Stimulated activated CD8-positive, alpha-beta memory T cell treated with anti-CD3 and anti-CD28 coated beads, Interleukin-7, amount 100 ng/mL, for 24 hours (primary cell): ENCODE results near the gene CLSTN1.
"Not testable (repeated sequence)": the region's sequence is repeated elsewhere in the genome, so short reads cannot be mapped to it uniquely, and the experiment has no call there.

Experiments
- DNase-seq: peaks from one replicate; pipeline ENCODE4 v3.0.0-alpha.2; 2020; ENCODE audit warnings: low read depth

The CLSTN1 gene

DNA sequence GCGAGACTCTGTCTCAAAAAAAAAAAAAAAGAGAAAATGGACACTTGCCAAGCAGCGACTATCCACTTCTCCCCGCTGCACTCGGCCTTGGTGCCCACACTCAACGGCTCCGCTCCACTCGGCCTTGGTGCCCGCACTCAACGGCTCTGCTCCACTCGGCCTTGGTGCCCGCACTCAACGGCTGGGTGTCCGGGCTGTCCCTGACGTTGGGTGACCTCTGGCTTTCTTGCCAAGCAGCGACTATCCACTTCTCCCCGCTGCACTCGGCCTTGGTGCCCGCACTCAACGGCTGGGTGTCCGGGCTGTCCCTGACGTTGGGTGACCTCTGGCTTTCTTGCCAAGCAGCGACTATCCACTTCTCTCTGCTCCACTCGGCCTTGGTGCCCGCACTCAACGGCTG is 61.3 kb downstream of the CLSTN1 start:
- DNase-seq: not testable (repeated sequence)

DNA sequence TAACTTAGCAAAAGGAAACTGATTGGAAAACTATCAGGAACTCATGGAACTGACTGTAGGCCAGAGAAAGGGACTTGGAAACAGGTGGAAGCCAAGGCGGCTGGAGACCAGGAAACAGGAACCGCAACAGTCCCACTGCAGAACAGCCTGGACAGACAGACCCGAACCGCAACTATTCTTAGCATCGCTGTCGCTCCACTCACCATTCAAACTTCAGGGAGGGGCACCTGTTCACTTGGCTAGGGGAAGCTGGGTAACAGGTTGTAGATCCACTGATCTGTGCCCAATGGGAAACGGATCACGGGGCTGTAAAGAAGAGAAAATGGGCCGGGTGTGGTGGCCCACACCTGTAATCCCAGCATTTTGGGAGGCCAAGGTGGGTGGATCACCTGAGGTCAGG is 61.9 kb downstream of the CLSTN1 start:
- no peak for DNase-seq

DNA sequence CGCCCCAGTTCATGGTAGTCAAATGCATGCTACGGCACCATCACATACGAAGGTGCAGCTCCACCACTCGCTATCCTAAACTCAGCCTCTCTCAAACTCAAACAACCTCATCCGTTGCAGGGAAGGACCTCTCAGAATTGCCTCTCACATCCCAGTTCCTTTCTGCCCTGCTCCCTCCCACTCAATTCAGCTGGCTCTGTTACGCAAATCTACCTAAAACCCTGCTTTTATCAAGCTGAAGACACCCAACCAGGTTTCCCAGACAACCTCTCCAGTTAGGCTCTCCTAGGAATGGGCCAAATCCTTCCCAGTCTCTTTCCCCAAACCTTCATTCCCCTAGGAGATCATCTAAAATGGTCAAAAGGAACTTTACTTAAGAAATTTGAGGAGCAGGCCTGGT is 62.9 kb downstream of the CLSTN1 start:
- DNase-seq: no peak

DNA sequence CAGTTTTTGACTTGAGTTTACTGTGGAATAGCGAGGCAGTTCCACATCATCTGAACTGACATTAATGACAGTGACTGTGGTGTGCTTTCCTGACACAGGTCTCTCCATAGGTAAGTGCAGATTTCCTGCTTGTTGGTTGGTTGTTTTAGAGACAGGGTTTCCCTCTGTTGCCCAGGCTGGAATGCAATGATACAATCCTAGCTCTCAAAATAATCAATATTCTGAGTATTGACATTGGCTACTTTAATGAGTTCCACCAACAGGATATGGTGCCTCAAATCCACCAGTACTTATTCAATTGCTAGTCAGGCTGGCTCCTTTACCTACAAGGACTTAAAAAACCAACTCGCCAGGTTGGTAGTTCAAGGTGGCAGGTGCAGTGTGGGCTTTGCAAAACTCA is 63.8 kb downstream of the CLSTN1 start:
- no peak for DNase-seq

DNA sequence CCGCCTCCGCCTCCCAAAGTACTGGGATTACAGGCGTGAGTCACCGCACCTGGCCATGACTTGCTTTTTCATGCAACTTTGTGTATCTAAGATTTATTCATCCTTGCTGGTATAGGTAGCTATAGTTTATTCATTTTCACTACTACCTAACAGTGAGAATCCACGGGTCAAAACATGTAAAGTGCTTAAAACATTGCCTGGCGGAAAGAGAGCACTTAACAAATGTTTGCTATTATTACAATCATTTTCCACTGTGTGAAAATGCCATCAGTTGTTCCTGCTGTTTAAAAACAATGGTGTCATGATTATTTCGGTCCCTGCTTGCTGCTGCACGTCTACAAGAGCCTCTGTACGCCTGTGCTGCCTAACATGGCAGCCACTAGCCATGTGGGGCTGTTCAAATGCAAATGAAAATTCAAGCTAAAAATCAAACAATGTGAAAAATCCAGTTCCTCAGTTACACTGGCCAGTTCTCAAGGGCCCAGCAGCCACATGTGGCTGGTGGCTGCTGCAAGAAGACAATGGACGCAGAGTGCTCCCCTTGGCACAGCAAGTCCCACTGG is 65.1 kb downstream of the CLSTN1 start:
- no peak for DNase-seq

DNA sequence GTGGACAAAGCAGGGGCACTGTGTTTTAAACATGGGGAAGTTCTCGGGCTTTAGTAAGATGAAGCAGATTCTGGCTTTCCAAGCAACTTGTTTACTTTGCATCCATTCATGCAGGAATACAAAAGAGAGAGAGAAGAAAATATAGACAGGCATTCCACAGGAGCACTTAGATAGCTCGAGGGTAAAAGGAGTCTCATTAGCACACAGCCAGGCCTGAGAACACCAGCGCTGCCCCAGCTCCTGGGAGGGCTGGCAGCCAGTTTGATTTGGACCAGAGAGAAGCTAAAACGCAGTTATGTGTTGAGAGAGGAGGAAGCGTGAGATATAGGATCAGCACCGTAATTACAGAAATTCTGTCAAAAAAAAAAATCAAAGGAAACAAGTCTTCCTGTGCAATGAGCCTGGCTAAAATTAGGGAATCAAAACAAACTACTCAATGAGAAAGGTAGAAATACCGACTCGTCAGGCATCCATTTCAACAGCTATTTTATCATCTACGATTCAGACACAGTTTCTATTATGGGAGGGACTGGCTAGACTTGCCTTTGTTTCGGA is 68.2 kb downstream of the CLSTN1 start:
- no peak for DNase-seq

DNA sequence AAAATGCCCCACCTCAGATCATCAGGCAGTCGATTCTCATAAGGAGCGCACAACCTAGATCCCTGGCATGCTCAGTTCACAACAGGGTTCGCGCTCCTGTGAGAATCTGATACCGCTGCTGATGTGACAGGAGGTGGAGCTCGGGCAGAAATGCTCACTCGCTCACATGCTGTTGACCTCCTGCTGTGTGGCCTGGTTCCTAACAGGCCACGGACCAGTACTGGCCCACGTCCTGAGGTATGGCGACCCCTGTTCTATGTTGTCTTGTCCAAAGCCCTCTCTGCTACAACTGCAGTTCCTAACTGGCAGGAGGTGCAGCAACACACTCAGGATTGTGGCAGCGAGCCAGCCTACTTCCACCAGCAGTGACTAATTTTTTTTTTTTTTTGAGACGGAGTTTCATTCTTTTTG is 70.6 kb downstream of the CLSTN1 start:
- DNase-seq: no peak

DNA sequence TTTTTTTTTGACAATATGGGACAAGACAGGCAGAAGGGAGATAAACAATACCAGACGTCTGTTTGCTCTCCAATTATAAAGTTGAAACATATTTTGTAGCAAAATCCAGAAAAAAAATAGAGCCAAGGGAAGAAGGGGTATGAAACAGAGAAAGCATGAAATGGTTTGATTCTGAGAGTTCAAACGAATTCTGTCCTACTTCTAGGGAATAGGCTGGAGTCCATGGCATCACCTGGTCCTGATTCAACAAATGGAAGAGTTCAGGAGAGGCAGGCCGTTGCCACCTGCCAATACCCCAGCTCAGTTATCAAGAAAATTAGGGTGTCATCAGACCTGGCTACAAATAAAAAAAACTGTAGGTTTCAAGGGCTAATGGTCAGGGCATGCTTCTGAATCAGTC is 71.8 kb downstream of the CLSTN1 start:
- DNase-seq: no peak

DNA sequence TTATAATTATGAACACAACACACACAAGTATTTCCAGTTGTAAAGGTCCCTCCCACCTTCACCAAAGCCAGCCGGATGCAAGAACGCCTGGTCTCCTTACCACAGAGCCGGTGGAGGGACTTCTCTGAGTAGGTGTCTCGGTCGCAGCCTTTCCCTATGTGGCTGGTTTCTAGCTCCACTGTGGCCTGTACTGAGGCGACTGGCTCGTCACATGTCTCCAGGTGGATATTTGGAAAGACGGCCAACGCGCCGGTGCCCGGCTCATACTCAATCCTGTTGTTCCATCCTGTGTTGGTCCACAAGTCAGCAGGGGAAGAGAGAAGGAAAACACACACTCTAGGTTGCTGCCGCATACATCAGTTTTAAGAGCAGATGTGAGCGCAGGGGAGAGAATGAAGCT is 74.4 kb downstream of the CLSTN1 start:
- no peak for DNase-seq

DNA sequence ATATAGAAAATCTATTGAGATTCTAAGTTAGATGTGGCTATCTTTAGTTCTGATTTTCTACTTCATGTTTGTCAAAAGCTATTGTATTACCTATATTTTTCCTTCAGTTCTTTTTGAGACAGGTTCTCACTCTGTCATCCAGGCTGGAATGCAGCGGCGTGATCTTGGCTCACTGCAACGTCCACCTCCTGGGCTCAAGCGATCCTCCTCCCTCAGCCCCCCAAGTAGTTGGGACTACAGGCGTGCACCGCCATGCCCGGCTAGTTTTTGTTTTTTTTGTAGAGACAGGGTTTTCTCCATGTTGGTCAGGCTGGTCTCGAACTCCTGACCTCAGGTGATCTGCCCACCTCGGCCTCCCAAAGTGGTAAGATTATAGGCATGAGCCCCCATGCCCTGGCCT is 75.4 kb downstream of the CLSTN1 start:
- not testable (repeated sequence) for DNase-seq

DNA sequence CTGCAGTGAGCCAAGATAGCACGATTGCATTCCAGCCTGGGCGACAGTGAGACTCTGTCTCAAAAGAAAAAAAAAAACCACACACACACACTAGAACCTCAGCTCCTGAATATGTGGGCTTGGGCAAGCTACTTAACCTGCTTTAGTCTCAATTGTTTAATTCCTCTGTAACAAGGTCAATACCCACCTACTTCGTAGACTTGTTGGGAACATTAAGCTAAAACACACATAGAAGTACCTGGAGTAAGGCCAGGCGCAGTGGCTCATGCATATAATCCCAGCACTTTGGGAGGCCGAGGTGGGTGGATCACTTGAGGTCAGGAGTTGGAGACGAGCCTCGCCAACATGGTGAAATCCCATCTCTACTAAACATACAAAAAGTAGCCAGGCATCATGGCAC is 77.1 kb downstream of the CLSTN1 start:
- DNase-seq: no peak

DNA sequence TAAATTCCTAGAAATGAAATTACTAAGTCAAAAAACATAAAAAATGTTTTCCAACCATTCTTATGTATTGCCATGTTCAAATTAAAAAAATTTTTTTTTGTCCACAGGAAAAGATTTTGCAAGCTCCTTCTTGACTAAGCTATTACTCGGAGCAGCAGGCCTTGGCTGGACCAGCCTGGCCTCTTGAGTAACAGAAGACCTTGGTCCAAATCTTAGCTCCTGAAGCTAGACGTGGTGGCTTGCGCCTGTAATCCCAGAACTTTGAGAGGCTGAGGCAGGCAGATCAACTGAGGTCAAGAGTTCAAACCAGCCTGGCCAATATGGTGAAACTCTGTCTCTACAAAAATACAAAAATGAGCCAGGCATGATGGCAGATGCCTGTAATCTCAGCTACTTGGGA is 77.6 kb downstream of the CLSTN1 start:
- DNase-seq: no peak

DNA sequence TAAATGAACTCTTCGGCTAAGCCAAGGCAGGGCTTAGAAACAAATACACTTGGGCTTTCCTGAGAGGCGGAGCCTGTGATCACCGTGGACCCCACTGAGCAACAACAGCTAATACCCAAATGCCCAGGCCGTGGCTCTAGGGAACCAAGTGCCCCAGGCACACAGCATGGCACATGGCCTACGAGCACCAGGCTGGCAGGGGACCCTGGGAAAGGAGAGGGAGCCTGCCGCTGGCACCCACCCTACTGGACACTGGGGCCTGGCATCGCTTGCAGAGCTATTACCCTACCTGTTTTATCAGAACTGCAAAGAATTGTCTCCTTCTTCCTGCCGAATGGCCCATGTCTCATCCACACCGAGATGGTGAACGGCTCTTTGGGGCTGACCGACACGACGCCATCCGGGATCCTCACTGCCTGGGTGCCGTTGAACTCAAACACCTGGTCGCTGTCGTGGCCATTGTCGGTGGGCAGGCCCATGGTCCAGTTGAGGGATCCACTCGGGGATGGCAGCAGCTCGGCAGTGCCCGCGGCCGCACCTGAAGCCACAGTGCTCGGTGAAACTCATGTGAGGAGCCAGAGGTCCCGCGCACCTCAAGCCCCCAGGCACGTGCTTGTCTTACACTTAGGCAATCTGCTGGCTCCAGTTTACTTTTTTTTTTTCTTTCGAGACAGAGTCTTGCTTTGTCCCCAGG is 79.5 kb downstream of the CLSTN1 start:
- DNase-seq: no peak

DNA sequence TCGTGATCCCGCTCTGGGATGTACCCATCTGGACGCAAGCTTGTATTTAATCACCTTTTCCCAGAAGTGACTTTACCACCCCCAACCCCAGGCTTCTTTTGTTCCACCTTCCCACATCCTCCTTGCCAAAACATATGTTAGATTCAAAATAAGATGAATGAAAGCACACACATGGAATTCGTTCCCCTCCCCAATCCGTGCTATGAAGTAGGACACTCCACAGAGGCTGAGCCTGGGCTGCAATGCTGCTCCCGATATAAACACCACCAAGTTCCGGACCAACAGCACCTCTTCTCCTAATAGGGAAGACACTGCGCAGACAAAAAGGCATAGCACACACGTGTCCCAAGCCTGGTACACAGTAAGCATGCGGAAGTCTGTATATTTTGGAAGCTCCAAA is 86.1 kb downstream of the CLSTN1 start:
- no peak for DNase-seq

DNA sequence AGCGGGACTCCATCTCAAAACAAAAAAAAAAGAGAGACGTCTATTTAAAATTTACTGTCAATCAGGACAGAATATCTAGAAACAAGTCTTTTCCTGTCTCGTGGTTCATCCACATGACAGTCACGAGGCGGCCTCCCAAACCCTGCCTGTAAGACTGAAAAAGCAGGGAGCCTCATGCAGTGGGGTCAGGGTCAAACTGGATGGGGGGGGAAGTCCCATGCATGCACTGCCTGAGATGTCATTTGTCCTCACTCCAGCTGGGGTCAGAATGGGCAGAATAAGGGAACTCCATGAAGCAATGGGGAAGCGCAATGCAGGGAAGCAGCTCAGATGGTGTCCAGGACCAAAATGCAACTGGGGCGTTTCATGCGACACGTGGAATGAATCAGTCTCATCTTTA is 86.7 kb downstream of the CLSTN1 start:
- DNase-seq: no peak

DNA sequence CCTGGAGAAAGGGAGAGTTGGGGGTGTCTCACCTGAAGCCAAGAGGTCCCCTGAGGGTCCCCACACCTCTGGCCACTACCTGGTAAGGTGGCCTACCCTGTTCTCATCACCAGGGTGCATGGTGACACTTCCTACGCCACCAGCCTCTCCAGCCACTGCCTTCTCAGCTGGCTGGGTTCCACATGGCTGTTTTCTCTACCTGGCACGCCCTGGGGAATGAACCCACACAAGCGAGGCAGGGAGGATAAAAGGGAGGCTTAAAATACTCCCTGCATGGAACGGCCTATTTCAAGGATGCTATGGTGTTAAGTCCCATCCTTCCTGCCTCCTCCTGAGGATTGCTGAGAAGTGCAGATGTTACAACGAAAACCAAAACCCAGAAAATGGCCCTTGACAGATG is 87.5 kb downstream of the CLSTN1 start:
- DNase-seq: no peak

DNA sequence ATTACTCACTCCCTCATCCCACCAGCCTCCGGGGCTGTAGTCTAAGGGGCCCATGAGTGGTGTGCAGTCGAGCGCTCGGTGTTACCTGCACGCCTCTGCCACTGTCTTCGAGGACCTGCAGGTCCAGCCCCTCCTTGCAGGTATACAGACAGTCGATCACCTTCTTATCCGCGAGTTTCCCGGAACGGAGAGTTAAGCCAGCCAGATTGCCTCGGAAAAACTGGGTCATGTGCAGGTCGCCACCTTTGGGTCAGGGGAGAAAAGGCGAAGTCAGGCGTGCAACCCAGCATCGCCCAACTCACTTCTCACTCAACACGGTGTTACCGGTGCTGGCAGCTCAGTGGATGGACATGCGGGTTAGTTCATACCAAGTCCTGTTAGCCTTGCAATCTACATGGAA is 88.0 kb downstream of the CLSTN1 start:
- no peak for DNase-seq

DNA sequence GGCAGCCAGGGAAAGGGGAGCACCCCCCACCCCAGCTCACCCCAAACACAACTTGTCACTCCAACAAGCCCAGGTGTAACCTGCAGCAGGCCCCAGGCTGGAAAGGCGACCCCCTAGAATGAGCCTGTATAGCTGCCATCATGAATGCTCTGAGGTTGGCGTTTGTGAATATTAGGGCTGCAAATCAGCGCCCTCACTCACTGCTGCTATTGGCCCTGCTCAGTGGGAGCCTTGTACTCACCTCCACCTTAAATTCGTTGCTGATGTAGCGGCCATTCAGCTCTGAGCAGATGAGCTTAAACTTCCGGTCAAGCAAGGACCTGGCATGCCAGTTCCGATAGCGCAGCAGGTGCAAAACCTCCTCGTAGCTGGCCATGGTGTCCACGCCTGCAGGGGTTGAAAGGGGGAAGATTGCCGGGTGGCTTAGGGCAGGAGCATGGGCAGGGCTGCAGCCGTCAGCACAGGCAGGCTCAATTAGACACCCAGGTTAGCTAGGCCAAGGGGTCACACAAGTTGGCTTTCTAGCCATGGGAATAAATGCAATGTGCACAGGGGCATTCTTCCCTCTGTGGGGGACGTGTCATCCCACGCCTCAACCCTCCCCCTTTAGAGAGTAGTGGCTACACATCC is 90.5 kb downstream of the CLSTN1 start:
- no peak for DNase-seq

DNA sequence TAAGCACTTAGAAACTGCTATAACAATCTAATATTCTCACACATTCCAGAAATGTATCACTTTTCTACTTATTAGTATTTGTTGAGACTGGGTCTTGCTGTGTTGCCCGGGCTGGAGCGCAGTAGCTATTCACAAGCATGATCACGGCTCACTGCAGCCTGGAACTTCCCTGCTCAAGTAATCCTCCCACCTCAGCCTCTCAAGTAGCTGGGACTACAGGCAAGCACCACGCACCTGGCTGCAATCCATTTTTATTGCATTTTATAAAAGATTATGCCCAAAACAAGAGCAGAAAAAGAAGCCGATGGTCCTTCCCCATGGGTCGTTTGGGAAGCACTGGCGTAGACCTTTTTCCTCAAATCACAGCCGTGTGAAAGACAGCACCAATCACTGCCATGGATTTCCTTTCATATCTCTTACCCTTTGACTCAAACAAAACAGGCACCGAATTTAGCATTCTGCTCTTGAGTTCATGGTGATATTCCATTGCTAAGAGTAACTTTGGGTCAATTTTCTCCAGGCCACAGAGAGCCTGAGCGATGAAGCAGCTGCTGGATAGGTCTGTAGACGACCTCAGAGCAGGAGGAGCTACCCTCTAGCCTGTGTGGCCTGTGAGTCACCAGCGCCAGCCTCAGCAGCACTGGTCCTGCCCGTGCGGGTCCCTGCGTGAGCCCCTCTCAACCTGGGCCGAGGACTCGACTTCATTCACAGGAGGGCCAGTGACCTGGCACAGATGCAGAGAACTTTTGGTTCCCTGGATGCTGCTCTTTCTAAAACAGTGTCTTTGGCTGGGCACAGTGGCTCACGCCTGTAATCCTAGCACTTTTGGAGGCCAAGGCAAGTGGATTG is 91.4 kb downstream of the CLSTN1 start:
- DNase-seq: no peak

DNA sequence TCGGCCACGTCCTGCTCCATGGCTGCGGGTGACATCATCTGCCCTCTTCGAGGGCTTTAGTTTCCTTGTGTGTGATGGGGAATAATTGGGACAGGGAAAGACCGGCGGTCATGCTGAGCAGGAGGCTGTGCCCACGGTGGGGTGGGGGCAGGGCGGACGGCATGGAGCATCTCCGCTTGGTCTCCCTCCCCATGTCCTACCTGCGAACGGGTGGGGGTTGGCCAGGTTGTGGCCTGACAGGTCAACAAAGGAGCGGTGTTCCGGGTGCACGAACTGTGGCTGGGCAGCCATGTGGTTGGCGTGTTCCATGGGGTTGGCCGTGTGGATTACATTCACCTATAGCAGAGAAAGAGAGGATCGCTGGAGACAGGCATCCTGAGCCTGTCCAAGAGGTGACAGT is 92.2 kb downstream of the CLSTN1 start:
- DNase-seq: no peak

DNA sequence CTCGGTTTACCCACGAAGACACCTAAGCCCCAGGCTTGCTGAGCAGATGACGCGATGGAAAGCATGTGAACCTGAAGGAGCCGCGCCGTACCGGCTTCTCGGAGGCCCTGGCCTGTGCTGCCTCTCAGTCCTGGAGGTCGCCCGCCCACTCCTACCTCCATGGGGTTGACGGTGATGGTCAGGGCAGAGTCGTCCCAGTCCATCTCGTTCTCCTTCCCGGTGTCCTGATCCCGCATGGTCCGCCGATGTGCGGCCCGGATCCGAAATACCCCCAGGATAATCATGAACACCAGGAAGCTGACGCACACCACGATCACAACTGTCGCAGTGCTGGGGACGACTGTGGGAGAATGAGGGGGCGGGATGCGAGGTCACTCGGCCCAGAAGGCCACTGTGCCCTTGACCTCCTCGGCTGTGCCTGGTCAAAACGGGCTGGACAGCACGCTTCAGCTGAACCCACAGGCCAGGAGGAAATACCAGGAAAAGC is 92.7 kb downstream of the CLSTN1 start:
- no peak for DNase-seq

DNA sequence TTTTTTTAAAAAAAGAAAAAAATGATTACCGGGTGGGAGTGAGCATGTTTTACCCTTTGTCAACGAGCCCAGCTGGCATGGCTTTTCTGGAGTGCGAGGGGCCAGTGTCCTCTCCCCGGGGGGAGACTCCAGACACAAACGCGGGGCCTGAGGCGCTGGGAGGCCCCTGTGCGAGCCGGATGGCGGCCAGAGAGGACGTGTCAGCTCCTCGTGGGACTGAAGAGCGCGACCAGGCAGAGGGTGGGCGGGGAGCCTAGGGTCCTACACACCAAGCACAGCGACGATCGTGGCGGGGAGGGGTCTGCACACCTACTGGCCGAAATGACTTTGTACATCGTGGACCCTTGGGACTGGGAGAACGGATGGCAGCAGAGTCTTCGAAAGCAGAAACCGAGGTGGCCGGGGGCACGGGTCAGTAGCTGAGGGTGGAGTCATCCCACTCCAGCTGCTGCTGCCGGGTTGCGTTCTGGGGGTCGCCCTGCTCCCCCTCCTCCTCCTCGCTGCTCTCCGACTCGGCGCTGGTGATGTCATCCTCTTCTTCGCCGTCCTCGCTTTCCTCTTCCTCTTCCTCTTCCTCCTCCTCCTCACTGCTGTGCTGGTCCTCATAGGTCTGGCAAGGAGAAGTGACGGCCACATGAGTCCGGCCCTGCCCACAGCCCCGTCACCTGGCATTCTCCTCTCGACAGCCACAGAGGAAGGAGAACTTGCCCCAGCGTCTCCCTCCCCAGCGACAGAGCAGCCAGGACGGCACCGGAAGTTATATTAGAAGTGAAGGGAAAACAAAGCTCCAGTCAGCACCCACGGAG is 93.5 kb downstream of the CLSTN1 start:
- DNase-seq: no peak
